ENCODE measurements around the gene TTC1.
"Not testable (repeated sequence)": the region's sequence is repeated elsewhere in the genome, so short reads cannot be mapped to it uniquely, and the experiment has no call there.

The TTC1 gene

GRCh38 chr5:160044391-160044804 lies 35.5 kb downstream of the TTC1 start:
- no peak for DNase-seq

DNA sequence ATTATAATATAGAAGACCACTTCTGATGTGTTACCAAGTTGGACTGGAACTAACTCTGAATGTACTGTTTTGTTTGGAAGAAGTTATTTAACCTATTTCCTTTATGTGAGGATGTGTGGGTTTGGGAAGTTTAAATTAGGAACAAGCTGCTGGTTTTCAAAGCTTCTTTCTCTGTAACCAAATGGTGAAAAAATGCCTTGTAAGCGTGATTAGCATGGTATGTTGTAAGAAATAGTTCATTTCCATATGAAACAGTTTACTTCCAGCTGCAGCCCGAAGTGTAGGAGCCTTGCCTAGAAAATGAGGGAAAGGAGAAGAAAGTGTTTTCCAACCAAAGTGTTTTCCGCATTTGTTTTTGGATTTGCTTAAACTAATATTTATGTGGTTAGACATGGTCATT lies 36.0 kb downstream of the TTC1 start:
- DNase-seq: no peak

GRCh38 chr5:160047423-160047822 lies 38.5 kb downstream of the TTC1 start:
- no peak for DNase-seq

- DNase-seq: no peak
Measured at GRCh38 chr5:160048131-160048530, 39.2 kb downstream of the TTC1 start.

GRCh38 chr5:160049099-160049498 lies 40.2 kb downstream of the TTC1 start:
- no peak for DNase-seq

DNA sequence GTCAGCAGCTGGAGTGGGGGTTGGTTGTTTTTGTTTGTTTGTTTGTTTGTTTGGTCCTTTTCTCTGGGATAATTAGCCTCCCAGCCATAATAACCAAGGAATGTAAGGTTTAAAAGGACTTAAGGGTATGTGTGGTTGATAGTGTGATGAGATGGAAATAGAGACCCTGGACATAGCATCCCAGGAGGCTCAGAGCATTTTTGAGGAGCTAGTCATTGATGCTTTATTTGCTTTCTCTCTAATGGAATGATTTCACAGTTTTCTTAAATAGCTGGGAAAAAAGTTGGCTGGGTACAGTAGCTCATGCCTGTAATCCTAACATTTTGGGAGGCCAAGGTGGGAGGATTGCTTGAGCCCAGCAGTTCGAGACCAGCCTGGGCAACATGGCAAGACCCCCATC lies 45.1 kb downstream of the TTC1 start:
- DNase-seq: peak; percentile 67

GRCh38 chr5:160054831-160055230 lies 45.9 kb downstream of the TTC1 start:
- DNase-seq: peak; percentile 60

- DNase-seq: no peak
Measured at GRCh38 chr5:160057256-160057655, 48.3 kb downstream of the TTC1 start.

GRCh38 chr5:160060001-160060400 lies 51.1 kb downstream of the TTC1 start:
- no peak for DNase-seq

GRCh38 chr5:160061770-160062169 lies 52.8 kb downstream of the TTC1 start:
- DNase-seq: no peak

- DNase-seq: no peak
Measured at GRCh38 chr5:160064417-160064810, 55.5 kb downstream of the TTC1 start.

- DNase-seq: no peak
Measured at GRCh38 chr5:160064995-160065614, 56.2 kb downstream of the TTC1 start.

DNA sequence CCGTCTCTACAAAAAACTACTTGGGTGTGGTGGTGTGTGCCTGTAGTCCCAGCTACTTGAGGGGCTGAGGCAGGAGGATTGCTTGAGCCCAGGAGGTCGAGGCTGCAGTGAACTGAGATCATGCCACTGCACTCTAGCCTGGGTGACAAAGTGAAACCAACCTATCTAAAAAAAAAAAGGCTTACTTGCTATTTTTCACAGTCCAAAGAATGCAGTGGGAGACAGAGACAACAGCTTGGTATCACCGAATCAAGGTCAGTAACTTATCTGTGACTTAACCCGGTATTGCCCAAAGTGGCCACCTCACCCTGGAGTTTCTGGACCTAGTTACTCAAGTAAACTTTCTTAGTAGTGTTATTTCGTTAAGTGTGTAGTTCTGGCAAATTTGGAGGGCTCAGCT lies 60.2 kb downstream of the TTC1 start:
- DNase-seq: not testable (repeated sequence)

DNA sequence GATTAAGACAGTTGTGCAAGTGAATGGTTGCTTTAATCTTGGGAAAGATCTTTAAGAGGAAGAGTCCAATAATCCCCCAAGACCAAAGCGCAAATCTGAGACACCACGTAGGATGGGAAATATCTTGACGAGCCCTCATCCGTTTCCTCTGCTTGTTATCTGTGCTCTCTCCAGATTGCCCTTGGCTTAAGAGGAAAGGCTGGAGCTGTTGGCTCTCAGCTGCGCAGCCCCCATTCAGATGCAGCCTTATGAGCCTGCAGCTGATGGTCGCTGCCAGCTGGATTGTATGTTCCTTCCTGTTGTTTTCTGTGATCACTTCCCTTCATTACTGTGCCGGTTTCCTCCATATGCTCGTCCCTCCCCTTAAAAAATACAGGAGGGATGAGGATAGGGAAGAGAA lies 62.6 kb downstream of the TTC1 start:
- peak; percentile 15 for DNase-seq

DNA sequence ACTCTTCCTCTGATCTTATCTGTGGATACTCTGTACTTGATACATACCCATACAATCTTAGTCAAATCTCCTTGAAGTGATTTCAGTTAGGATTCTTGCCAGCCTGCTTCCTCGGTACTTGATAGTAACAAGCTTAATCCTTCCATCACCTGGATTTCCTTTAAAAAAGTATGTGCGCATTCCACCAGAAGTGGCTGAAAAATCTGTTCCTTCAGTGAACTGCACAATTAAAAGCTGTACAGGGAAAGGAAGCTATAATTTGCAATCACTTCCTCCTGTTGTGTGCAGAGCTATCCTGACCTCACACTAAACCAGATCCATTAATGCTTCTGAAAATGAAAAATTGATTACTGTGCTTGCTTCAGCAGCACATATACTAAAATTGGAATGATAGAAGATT lies 63.0 kb downstream of the TTC1 start:
- no peak for DNase-seq

- DNase-seq: no peak
Measured at GRCh38 chr5:160075073-160075472, 66.1 kb downstream of the TTC1 start.

GRCh38 chr5:160076997-160077396 lies 68.1 kb downstream of the TTC1 start:
- no peak for DNase-seq

- DNase-seq: no peak
Measured at GRCh38 chr5:160079753-160080152, 70.8 kb downstream of the TTC1 start.

DNA sequence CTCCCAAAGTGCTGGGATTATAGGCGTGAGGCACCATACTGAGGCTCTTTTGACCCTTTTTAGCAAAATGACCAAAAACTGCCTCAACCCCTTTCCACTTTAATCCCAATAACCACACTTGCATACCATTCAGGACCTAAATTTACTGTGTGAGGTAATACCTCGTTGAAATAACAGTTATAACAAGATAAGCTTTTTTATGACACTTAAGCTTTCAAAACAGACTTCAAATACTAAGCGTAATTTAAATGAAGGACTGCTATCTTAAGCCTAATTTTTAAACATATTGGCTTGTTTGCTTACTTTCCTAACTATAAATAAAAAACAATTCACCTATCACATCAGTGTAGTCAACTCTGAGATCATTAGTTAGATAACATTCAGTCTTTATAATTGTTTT lies 72.6 kb downstream of the TTC1 start:
- DNase-seq: no peak

DNA sequence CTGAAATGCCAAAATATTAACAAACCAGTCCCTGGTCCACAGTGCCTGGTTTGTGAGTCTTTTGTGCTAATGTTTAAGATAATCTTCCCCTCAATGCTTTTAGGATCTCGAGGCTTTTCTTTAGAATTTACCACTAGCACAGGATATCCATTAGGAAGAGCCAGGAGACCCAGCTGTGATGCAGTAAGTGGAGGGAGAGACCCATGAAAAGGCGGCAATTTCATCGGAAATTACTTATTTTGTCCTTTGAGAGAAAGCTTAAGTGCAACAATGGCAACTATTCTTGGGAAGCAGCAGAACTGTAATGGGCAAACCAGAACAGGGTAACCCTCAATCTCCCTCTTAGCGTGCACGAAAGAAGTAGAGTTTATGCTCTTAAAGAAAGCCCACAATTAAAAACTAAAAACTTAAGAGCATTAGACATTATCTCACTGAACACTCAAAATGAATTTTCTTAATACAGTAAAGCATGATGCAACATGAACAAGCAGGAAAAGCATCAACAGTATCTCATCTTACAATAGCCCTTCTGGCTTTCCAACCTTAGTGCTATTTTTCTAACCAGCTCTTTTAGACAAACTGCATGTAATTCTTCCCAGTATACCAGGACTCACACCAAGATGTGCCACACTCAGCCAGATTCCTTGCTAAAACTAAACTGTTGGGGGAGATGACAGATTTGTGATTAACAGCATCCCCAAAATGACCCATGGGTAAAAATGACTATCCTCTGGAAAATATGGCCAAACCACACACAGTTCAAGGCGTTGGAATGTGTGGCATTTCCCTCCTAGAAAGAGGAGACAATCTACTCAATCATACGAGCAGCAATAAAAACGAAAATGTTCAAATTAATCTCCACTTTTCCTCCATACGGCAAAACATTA lies 73.9 kb downstream of the TTC1 start:
- DNase-seq: peak; percentile 96

GRCh38 chr5:160083501-160083900 lies 74.6 kb downstream of the TTC1 start:
- peak; percentile 62 for DNase-seq

DNA sequence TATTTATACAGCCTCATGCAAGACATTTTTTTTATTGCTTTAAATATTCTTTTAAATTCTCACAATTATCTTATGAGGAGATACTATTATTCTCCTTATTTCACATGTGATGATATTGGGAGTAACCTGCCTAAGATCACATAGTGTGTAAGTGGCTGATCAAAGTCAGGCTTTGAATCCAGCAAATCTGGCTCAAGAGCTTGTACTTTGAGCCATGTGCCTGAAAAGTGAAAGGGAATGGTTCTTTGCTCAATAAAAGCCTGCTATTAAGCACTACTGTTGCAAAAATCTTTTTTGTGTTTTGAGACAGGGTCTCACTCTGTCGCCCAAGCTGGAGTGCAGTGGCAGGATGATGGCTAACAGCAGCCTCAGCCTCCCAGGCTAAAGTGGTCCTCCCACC lies 75.2 kb downstream of the TTC1 start:
- DNase-seq: no peak

- no peak for DNase-seq
Measured at GRCh38 chr5:160087199-160087598, 78.3 kb downstream of the TTC1 start.

DNA sequence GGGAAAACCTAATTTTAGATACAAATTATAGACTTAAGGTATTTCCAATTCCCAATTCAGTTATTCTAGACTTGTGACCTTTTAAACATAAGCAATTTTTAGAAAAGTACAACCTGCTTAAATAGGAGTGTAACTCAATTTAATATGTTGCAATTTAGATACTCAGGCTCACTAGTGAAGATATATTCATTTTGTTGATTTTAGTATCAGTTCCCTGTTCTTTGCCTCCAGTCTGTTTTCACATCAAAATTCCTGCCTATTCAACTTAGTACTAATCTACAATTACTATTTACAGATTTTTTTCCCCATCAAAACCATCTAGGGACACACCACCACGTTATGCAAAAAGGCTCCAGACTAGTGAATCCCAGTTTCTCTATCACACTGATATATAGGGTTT lies 79.9 kb downstream of the TTC1 start:
- no peak for DNase-seq

- DNase-seq: no peak
Measured at GRCh38 chr5:160089531-160089930, 80.6 kb downstream of the TTC1 start.

Data from fibroblast of skin of right biceps (primary cell).